Measurements from ENCODE around the gene PPP2R2B. TPM values are rescaled to one million over a fixed set of nuclear protein-coding genes. Genes with fewer than 3 reads are reported as not detected.

PPP2R2B gene
- polyA plus RNA-seq, 2 of the 4 experiments (the other 2 are of a cell fraction) = not detected

DNA sequence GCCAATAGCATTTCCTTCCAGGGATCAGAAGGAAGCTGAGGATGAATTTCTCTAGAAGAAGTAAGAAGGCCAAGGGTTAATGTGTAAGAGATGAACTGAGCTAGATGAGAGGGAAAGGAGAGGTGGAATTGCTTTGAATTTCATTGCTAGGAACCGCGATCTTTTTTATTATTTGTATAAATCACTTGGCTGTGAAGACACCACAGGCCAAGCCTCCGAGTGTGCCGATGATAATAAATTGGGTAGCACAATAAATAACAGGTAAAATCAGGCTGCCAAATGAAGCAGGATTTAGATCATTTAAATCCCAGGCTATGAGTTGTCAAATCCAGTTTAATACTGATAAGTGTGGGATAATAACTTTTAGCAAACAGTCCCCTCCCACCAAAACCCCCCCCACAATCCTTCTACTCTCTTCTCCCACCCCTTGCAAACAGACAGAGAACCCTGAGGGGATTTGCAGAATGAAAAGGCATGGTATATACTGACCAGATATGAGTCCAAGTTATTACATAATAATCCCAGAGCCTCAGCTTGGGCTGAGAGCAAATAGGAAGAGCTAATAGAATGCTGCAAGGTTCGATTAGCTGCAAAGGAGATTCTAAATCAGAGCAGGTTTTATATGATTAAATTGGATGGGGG is 143.5 kb downstream of the PPP2R2B start:
- DNase-seq (ENCODE audit: low read depth in 1 of 2, low spot score in 1 of 2) (no peak), FAIRE-seq (no peak), ATAC-seq (no peak)
- no peak overlapping the region for H3K4me2 ChIP-seq
- CTCF ChIA-PET = interaction anchor here (0.7 kb wide), 1 partner anchor 232 kb away, joined by 3 read pairs; no protein-coding TSS in a partner anchor
- TF ChIP-seq ZSCAN20 (CRISPR knock-in tag; IDR thresholded peaks at IDR 0.05) = no peak
- TF ChIP-seq NPAS2 (CRISPR knock-in tag; IDR thresholded peaks at IDR 0.05; ENCODE audit: borderline replicate concordance) = no peak
- no peak for TF ChIP-seq EHF (CRISPR knock-in tag; IDR thresholded peaks at IDR 0.05)
- no peak for TF ChIP-seq POLR2AphosphoS2 (conservative IDR thresholded peaks at IDR 0.05; ENCODE audit: low read length)
- no peak for TF ChIP-seq FOSL2 (IDR thresholded peaks at IDR 0.05)
- no peak for TF ChIP-seq FOSL2 (CRISPR knock-in tag; IDR thresholded peaks at IDR 0.05)
- TF ChIP-seq, protein P1, sequence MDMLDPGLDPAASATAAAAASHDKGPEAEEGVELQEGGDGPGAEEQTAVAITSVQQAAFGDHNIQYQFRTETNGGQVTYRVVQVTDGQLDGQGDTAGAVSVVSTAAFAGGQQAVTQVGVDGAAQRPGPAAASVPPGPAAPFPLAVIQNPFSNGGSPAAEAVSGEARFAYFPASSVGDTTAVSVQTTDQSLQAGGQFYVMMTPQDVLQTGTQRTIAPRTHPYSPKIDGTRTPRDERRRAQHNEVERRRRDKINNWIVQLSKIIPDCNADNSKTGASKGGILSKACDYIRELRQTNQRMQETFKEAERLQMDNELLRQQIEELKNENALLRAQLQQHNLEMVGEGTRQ (IDR thresholded peaks at IDR 0.05) = no peak
- TF ChIP-seq, protein P2, sequence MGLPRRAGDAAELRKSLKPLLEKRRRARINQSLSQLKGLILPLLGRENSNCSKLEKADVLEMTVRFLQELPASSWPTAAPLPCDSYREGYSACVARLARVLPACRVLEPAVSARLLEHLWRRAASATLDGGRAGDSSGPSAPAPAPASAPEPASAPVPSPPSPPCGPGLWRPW (IDR thresholded peaks at IDR 0.05) = no peak
- no peak for TF ChIP-seq HEYL (CRISPR knock-in tag; IDR thresholded peaks at IDR 0.05)
- TF ChIP-seq MYC (IDR thresholded peaks at IDR 0.05; ENCODE audit: borderline replicate concordance, low read length) = no peak
- no peak for TF ChIP-seq RCOR1 (IDR thresholded peaks at IDR 0.05; ENCODE audit: low read depth, low read length)
- TF ChIP-seq NFE2L2 (conservative IDR thresholded peaks at IDR 0.05; ENCODE audit: low read length) = no peak
- TF ChIP-seq EHMT2 (IDR thresholded peaks at IDR 0.05; ENCODE audit: low read depth) = no peak
- TF ChIP-seq JUNB (IDR thresholded peaks at IDR 0.05) = no peak
- TF ChIP-seq JUN (IDR thresholded peaks at IDR 0.05) = no peak
- no peak for TF ChIP-seq BHLHE40 (IDR thresholded peaks at IDR 0.05; ENCODE audit: low read depth, low read length)
- TF ChIP-seq FOXS1 (CRISPR knock-in tag; IDR thresholded peaks at IDR 0.05) = no peak
- no peak for TF ChIP-seq SMC3 (IDR thresholded peaks at IDR 0.05)
- no peak for TF ChIP-seq ZFP36 (IDR thresholded peaks at IDR 0.05; ENCODE audit: borderline replicate concordance, partially characterized antibody)
- no peak for TF ChIP-seq HOXB5 (CRISPR knock-in tag; IDR thresholded peaks at IDR 0.05)
- TF ChIP-seq ESRRA (IDR thresholded peaks at IDR 0.05; ENCODE audit: borderline replicate concordance, low read length) = no peak
- H3K4me1 ChIP-seq = peaks cover 20% of the 10 kb centered on the region
- POLR2A ChIA-PET = no interaction called here
- no peaks in the 10 kb centered on the region for H3K9me3 ChIP-seq
- no peak overlapping the region for H3K4me3 ChIP-seq
- 55% methylated on average over 5 of the region's 5 CpGs for WGBS (ENCODE audit: missing lambda C conversion rate)
- H3K27ac ChIP-seq = no peak overlapping the region

DNA sequence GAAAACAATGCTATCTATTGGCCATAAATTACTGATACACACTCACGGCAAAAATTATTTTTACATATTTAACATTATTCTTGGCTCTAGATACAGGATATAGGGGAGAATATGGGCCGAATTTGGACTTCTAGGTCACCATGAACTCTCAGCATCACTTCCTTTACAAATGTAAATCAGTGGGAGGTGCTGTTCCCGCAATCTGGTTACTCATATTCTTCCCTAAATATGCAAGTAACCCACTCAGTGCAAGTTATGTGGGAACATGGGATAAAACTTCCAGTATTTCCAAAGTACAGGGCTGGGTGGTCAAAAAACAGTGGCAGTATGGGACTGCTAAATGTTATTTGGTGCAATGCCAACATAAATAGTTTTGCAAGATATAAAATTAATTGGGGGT is 145.6 kb downstream of the PPP2R2B start:
- H3K27ac ChIP-seq = peak overlapping the region in 1 of 2 experiments; percentile 76; a peak in 3 of 6 replicates
- no peak for FAIRE-seq
- TF ChIP-seq, protein P3, sequence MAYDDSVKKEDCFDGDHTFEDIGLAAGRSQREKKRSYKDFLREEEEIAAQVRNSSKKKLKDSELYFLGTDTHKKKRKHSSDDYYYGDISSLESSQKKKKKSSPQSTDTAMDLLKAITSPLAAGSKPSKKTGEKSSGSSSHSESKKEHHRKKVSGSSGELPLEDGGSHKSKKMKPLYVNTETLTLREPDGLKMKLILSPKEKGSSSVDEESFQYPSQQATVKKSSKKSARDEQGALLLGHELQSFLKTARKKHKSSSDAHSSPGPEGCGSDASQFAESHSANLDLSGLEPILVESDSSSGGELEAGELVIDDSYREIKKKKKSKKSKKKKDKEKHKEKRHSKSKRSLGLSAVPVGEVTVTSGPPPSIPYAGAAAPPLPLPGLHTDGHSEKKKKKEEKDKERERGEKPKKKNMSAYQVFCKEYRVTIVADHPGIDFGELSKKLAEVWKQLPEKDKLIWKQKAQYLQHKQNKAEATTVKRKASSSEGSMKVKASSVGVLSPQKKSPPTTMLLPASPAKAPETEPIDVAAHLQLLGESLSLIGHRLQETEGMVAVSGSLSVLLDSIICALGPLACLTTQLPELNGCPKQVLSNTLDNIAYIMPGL (CRISPR knock-in tag; IDR thresholded peaks at IDR 0.05; ENCODE audit: borderline replicate concordance) = no peak
- TF ChIP-seq RAD21 (conservative IDR thresholded peaks at IDR 0.05 in 1 of 2, IDR thresholded peaks at IDR 0.05 in 1 of 2) (no peak), EHMT2 (IDR thresholded peaks at IDR 0.05; ENCODE audit: low read depth) (no peak), MYC (IDR thresholded peaks at IDR 0.05; ENCODE audit: borderline replicate concordance, low read length) (no peak), ZSCAN20 (CRISPR knock-in tag; IDR thresholded peaks at IDR 0.05) (no peak), GATA3 (IDR thresholded peaks at IDR 0.05; ENCODE audit: borderline replicate concordance) (no peak), EP300 (IDR thresholded peaks at IDR 0.05) (no peak), KDM1A (IDR thresholded peaks at IDR 0.05; ENCODE audit: low read depth) (no peak), HDAC2 (IDR thresholded peaks at IDR 0.05) (no peak), TP53 (CRISPR knock-in tag; IDR thresholded peaks at IDR 0.05) (no peak)
- TF ChIP-seq, protein P4, sequence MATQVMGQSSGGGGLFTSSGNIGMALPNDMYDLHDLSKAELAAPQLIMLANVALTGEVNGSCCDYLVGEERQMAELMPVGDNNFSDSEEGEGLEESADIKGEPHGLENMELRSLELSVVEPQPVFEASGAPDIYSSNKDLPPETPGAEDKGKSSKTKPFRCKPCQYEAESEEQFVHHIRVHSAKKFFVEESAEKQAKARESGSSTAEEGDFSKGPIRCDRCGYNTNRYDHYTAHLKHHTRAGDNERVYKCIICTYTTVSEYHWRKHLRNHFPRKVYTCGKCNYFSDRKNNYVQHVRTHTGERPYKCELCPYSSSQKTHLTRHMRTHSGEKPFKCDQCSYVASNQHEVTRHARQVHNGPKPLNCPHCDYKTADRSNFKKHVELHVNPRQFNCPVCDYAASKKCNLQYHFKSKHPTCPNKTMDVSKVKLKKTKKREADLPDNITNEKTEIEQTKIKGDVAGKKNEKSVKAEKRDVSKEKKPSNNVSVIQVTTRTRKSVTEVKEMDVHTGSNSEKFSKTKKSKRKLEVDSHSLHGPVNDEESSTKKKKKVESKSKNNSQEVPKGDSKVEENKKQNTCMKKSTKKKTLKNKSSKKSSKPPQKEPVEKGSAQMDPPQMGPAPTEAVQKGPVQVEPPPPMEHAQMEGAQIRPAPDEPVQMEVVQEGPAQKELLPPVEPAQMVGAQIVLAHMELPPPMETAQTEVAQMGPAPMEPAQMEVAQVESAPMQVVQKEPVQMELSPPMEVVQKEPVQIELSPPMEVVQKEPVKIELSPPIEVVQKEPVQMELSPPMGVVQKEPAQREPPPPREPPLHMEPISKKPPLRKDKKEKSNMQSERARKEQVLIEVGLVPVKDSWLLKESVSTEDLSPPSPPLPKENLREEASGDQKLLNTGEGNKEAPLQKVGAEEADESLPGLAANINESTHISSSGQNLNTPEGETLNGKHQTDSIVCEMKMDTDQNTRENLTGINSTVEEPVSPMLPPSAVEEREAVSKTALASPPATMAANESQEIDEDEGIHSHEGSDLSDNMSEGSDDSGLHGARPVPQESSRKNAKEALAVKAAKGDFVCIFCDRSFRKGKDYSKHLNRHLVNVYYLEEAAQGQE (IDR thresholded peaks at IDR 0.05) = no peak
- TF ChIP-seq, protein P5, sequence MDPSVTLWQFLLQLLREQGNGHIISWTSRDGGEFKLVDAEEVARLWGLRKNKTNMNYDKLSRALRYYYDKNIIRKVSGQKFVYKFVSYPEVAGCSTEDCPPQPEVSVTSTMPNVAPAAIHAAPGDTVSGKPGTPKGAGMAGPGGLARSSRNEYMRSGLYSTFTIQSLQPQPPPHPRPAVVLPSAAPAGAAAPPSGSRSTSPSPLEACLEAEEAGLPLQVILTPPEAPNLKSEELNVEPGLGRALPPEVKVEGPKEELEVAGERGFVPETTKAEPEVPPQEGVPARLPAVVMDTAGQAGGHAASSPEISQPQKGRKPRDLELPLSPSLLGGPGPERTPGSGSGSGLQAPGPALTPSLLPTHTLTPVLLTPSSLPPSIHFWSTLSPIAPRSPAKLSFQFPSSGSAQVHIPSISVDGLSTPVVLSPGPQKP (IDR thresholded peaks at IDR 0.05; ENCODE audit: low read depth, low read length) = no peak

More for the DNA sequence above, 145.6 kb downstream of the PPP2R2B start:
- ChIA-PET POLR2A (no interaction called here), CTCF (no interaction called here)
- peaks cover 20% of the 10 kb centered on the region for H3K4me1 ChIP-seq
- ATAC-seq (no peak), DNase-seq (ENCODE audit: low read depth in 1 of 2, low spot score in 1 of 2) (no peak)
- H3K9me3 ChIP-seq = peaks cover 12% of the 10 kb centered on the region; the same call in 1 of the 3 replicates
- 48% methylated on average over 3 of the region's 3 CpGs for WGBS (ENCODE audit: missing lambda C conversion rate)
- no peak overlapping the region for H3K4me2 ChIP-seq
- H3K4me3 ChIP-seq = no peak overlapping the region
